GM18520 (cell line): ENCODE results near the gene CBFA2T2.

ENCODE experiments used
- ATAC-seq: cut with Tn5 transposase; IDR thresholded peaks from one replicate; pipeline ENCODE4 v1.9.1; 2021; ENCODE audit not compliant: unreplicated experiment

Gene CBFA2T2

DNA sequence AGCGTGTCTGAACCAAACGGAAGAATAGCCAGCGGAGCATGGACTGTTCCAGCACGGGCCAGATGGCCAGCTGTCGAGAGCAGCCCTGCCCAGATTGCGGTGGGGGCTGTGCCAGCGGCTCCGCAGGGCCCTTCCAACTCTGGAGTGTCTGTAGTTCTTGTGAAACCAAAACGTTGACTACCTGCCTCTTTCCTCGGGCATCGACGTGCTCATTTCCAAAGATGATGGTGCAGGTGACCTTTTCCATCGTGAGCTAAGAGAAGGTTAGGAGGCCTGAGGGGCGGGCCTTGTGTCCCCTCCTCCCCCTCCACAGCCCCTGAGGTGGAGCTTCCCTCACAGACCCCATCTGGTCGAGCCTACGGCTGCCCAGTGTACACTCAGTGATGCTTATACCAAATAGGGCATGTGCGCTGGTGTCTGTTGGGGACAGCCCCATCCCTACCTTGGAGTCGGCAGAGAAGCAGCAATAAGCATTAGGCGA, 159.3 kb downstream of the CBFA2T2 start:
- no peak for ATAC-seq

DNA sequence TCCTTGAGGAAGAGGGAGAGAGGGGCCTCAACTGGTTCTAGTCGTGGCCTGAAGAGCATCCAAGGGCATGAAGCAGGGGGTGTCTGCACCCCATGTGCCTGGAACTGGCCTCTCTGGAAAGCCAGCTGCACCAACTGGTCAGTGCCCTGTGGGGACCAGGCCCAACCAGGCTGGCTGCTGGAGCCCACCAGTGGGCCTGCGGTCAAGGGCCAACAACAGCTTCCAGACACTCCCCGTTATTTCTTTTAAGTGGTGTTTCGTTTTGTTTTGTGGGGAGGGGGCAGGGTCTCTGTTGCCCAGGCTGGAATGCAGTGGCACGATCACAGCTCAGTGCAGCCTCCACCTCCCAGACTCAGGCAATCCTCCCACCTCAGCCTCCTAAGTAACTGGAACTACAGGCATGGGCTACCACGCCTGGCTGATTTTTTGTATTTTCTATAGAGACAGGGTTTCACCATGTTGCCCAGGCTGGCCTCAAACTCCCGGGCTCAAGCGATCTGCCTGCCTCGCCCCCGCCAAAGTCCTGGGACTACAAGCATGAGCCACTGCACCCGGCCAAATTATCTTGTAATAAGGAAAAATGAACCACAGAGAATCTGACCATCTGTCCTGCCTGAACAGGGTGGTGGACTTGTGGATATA, 160.3 kb downstream of the CBFA2T2 start:
- no peak for ATAC-seq

DNA sequence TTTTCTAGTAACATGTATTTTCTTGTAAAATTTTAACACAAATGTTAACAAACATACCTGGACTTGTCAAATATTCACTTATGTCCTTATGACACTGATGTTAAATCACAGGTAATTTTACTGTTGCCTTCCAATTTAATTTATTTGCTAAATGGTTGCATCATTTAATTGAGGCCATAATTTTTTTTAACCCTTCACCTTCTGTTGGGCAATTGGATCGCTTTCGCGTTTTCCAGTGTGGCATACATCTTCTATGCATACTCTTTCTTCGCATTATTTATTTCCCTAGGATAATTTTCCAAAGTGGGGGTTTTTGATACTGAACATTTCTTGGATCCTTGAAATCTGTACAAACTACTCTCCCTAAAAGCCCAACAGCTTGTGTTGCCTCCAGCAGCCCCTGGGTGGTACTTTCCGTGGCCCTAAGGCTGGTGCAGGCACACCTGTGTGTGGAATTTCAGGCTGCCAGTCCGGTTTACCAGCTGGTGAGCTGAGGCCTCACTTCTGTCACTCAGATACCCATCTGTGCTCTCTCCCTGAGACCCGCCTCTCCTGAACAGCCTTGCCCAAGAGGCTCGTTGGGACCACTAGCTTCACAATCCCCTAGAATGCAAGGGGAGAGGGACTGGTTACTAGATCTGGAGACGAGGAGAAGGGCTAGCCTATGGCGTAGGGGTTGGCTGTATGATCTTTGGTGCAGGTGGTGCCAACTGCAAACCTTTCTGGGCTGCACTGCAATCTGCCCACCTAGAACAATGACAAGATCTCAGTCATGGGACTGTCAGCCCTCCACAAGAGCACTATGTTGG, 161.1 kb downstream of the CBFA2T2 start:
- no peak for ATAC-seq

DNA sequence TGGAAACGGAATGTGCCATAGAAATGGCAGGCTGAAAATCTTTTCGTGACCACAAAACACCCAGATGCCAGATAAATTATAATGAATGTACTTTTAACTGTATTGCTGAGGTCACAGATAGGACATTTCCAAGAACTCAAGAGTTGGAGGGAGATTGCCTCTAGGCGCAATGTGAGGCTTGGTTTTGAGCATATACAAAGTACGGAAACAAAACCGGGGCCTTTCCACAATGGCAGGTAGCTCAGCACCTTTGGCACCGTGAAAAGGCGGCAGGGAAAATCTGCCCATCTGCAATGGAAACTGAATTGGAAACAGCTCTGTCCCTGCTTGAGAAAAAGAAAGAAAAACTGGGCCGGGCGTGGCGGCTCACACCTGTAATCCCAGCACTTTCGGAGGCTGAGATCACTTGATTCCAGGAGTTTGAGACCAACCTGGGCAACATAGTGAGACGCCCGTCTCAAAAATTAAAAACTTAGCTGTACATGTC, 161.7 kb downstream of the CBFA2T2 start:
- ATAC-seq, result no peak

DNA sequence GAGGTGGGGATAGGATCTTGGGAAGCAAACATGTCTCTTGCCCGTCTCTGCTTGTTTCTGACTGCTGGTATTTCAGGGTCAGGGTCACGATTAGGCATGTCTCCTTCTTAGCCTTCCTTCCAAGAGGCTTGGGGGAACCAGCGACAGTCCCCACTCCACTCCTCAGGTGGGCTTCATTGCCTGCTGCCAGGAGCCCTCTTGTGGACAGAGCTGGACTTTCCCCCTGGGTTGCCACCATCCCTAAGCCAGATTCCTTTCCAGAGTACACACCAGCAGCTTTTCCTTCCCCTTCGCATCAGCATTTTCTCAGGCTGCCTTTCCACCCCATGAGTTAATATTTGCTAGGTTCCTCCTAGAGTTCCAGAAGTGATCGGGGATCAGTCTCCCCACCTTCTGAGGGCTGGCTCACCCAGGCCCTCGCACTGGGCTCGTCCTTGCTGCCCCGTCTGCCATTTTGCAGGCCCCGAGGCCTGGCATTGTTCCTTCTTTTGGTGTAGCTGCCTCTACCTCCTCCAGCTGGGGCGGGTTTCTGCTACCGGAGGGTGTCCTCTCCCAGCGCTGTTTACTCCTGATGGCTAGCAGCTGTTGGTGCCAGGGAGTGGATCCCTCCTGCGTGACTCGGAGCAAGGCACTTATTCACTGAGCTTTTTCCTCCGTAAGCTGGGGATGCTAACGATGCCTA, 163.5 kb downstream of the CBFA2T2 start:
- ATAC-seq, result no peak

DNA sequence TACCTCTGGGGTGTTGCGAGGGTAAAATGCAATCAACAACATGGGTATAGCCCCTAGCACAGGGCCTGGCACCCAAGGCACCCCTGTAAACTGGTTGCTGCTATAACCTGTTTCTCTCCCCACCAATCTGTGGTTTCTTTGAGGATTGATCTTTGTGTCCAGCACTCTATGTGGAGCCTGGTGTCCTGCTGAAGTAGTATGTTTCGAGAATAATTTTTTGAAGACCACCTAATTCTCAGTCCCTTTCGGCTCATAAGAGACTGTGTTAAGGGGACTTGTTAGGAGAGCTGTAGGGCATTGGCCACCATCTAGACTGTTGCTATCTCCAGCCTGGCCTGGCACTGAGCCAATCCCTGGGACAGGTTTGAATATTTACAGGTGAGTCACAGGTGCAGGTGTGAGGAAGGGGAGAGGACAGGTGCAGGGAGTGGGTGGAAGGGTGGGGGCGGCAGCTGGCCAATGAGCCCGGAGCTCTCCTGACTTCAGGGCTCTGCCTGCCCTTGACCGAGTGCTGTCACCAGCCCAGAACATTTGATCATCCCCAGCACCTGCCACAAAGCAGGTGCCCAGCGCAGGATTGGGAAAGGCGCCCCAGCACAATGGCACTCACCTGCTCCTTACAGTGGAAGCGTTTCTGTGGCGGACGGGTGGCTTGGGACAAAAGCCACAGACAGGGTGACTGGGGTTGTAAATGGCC, 164.2 kb downstream of the CBFA2T2 start:
- no peak for ATAC-seq

DNA sequence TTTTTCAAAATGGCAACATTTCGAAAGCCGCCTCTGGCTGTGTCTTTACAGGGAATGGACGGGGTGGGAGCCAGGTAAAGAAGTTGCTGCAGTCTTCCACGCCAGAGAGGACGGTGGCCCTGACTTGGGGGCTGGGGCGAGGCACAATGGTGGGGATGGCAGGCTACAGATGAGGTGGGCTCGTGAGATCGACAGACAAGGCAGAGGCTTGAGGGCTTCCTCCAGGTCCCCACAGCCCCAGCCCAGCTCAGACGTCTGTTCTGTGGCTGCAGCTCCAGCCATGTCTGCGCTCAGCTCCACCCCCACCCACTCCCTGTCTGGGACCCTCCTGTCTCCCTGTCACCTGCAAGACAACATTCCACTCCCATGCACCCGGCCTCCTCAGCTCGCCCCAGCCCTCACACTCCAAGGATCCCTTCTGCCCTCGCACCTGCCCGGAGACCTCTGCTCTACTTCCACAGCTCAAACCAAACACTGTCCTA, 164.8 kb downstream of the CBFA2T2 start:
- no peak for ATAC-seq

DNA sequence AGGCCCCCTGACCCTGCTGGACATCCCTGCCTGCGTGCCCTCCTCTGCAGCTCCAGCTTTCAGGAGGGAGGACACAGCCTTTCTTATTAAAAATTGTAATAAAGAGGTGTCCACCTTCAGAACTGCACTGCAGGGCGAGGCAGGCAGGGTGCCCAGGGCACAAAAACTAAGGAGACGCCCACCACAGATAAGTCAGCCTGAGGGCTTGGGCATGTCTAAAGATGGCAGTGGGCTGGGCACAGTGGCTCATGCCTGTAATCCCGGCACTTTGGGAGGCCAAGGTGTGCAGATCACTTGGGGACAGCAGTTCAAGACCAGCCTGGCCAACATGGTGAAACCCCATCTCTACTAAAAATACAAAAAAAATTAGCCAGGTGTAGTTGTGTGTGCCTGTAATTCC, 165.3 kb downstream of the CBFA2T2 start:
- ATAC-seq, result no peak

DNA sequence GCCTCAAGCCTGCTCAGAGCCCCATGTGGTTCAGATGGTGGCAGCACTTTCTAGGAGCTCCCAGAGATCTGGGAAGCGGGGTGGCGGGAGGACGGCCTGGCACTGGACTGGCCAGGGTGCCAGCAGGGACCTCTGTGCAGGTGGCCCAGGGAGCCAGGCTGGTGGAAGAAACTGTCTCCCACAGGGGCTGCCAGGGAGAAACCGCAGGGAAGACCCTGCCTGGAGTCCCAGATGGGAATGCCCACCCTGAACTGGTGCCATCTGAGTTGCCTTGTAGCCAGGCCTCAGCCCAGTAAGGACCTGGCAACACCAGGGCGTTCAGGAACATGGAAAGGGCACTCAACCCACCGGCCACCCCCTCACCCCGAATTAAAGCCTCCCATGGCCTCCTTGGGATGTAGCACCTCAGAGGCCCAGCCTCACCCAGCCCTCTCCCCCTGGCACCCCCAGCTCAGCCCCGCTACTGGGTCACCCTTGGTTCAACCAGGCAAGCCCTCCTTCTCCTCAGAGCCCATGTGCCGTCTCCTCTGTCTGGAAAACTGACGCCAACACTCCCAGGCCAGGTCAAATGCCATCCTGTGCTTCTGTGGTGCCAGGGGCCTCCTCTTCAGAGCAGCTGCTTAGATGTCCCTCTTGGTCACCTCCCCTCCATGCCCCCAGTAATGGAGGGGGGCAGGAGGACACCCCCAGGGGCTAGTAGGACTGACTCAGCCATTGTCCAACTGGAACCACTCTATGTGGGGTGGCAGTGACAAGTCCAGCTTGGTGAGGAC, 166.3 kb downstream of the CBFA2T2 start:
- ATAC-seq, result no peak

DNA sequence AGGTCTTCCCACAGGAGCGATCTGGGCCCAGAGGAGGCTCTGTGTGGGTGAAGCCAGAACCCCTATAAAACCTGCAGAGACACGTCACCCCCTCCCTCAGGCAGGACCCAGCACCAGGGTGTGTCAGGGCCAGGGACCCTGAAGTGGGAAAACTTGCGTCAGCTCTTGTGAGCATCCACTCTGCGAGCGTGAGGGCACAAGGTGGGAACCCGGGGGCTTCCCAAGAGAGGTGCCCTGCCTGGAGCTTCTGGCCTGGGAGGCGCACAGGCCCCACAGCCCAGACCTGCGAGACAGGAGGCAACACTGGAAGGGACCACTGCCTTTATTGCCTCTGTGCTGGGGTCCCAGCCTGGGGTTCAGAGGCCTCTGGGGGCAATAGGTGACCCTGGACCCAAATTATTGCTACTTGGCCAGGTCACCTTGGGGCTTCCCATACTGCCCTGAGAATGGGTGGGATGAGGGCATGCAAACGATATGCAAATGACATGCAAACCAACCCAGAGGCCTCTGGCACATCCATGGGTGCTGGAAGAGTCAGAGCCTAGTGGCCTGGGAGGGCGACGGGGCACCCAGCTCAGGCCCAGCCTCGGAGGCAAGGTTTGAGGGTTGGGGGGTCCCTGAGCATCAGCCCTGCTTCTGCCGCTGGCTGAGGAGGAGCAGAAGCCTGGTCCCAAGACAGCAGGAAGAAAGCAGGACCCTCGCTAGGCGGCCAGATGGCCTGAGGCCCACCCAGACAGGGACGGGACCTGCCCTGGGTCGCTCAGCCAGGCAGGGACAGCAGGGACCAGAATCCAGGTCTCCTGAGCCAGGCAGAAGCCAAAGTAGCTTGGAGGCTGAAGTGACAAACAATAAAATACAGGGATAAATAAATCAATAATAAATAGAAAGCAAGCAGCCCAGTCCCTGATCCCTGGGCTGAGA, 167.1 kb downstream of the CBFA2T2 start:
- ATAC-seq, result no peak

DNA sequence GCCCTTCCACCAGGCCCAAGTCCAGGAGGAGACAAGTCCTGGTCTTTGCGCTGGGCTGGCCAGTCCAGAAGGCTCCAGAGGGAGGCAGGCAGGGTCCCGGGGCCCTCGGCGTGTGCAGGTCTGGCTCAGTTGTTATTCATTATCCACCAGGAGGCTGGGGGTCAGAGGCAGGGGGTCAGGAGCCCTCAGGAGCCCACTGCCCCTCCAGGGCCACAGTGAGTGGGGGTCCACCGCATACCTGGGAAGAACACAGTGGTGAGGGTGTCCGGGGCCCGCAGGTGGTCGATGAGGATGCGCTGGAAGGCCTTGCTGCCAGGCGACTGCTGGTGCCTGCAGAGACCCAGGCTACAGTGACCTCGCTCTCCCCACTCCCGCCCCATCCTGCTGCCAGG, 167.8 kb downstream of the CBFA2T2 start:
- ATAC-seq, result no peak

DNA sequence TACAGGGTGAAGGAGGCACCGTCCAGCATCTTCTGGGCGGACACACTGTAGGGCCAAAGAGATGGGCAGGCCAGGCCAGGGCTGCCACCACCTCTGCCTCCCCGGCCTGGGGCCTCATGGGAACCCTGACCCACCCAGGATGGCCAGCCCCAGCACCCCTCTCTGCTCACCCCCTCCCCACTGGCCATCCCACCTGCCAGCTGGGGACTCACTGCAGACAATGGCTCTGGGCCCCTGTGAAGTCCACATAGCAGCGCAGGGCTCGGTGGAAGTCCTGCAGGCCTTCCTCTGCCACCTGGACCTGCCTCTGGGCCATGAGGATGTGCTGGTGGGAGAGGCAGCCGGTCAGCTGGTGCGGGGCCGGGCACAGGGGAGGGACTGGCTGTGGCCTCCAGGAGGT, 168.6 kb downstream of the CBFA2T2 start:
- ATAC-seq, result no peak

DNA sequence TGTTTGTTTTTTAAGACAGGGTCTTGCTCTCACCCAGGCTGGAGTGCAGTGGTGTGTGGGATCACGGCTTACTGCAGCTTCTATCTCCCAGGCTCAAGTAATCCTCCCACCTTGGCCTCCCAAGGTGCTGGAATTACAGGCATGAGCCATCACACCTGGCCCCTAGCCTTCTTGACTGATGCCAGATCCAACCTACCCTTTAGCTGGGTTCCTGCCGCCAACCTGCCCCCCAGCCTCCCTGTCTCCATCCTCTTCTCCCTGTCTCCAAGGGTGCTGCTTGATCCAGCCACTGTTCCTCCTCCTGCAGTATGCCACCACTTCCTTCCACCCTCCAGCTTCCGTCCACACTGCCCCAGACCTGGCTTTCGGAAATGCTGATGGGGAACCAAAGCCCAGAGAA, 169.0 kb downstream of the CBFA2T2 start:
- no peak for ATAC-seq

DNA sequence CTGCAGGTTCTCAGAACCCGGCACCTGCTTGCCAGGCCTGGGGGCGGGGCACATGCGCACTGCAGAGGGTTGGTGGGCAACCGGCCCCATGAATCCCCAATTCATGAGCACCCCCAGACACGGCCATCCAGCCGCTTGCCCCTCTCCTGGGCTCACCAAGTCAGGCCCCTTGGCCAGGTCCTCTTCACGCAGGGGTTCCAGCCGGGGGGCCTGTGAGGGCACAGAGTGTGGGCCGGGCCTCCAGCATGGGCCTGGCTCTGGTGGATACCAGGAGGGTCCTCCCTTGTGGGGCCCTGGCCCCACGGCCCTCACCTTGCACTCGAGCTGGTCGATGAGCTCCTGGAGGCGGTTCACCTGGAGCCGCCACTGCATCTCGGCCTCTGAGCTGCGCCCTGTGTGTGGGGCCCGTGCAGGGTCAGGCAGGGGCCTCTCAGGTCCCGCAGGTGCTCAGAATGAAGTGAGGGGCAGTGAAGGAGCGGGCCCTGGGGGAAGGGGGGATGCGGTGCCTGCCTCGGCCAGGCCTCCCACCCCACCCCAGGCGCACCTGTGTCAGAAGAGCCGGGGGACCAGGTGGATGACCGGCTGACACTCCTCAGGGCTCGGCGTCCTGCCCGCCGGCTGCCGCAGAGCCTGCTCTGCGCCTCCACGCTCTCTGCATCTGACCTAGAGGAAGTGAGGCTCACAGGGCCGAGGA, 169.6 kb downstream of the CBFA2T2 start:
- ATAC-seq, result no peak

DNA sequence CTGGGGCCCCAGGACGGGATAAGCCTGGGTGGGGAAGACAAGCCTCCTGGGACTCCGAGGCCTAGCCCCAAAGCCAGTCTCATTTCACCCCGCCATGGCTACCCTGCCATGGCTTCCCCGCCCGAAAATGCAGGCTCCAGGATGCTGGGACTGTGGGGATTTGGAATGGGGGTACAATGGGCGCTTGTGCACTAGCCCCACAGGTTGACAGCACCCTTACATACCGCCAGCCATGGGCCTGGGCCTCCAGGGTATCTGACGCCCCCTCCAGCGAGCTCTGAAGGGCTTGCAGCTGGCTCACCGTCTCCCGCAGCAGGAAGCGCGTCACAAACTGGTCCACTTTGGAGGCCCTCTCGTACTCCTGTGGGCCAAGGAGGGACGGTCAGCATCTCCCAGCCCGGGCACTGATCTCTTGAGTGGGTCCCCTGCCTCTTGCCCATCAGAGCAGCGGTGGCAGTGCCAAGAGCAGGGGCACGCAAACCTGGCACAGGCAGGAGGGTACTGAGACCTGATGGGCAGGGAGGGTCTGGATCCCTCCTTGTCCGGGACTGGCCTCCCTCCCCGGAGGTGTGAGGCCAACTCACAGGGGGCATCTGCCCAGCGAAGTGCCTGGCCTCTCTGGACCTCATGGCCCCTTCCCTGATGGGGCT, 170.3 kb downstream of the CBFA2T2 start:
- ATAC-seq, result no peak

DNA sequence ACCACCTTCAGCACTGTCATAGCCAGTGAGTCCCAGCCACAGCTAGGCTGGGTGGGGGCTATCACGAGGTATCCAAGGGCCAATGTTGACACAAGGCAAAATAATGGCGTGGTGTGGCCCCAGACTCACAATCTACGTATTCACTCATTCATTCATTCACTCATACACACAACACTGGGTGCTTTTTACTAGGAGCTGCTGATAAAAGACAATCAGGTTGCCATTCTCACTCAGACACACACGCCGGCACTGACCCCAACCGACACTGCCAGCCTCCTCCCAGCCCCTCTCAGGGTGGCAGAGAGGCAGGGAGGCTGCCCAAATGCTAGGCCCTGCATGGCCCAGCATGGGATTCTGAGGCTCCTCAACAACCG, 170.8 kb downstream of the CBFA2T2 start:
- no peak for ATAC-seq

DNA sequence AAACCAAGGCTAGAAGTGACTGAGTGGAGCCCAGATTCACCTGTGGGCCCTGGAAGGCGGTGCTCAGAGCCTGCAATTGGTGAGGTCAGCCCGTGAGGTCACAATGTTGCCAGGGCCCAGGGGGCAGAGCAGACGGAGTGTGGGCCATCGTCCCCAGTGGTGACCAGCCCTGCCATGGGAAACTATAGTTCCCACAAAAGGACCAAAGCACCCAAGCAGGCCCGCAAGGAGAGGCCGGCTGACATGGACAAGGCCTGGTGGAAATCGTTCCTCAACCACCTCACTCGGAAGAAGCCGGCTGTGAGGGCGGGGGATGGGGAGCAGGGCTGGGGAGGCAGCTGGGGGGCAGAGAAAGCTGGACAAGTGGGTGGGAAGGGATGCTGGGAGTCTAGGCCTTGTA, 172.3 kb downstream of the CBFA2T2 start, which contains the start of gene C20orf144:
C20orf144 (plus strand) TSS at position 156 of the 400 bp plus-strand sequence; CDS start at position 175, 19 bp downstream.
- ATAC-seq, result no peak
